ENCODE data around the gene POU5F1. TPM values are rescaled to one million over a fixed set of nuclear protein-coding genes. Genes with fewer than 3 reads are reported as not detected.

Gene POU5F1
- total and polyA plus RNA-seq, 9 of the 15 experiments (the other 6 are each of a cell fraction or from before 2014, with no cell fraction given): 0.06 to 2.0 (median 0.10) TPM; not detected in 6

GRCh38 chr6:31157513-31158139 lies 12.9 kb downstream of the POU5F1 start, which contains the start of gene CCHCR1 (continued):
- TF ChIP-seq ZBTB5 (IDR thresholded peaks at IDR 0.05) (no peak), JUN (IDR thresholded peaks at IDR 0.05; ENCODE audit: borderline replicate concordance, low read depth, low read length) (no peak), JUN (CRISPR knock-in tag; IDR thresholded peaks at IDR 0.05; ENCODE audit: borderline replicate concordance) (0 out of 2 replicates have a peak, but pooled peaks have one; percentile 24), ELF4 (CRISPR knock-in tag; IDR thresholded peaks at IDR 0.05) (peak; percentile 69; the same call in 1 of the 2 replicates), ZNF134 (CRISPR knock-in tag; conservative IDR thresholded peaks at IDR 0.05) (no peak), TSC22D4 (tag; IDR thresholded peaks at IDR 0.05) (no peak), MCM5 (IDR thresholded peaks at IDR 0.05; ENCODE audit: low read depth) (no peak), RNF219 (CRISPR knock-in tag; IDR thresholded peaks at IDR 0.05) (no peak), HBP1 (CRISPR knock-in tag; IDR thresholded peaks at IDR 0.05) (peak; percentile 77; the same call in 1 of the 2 replicates), HLTF (IDR thresholded peaks at IDR 0.05) (peak; percentile 69; the same call in 1 of the 2 replicates), SP2 (IDR thresholded peaks at IDR 0.05; ENCODE audit: extremely low read depth, low read depth, low read length, poor library complexity, severe bottlenecking) (no peak), CBFA2T3 (IDR thresholded peaks at IDR 0.05) (no peak)
- TF ChIP-seq, protein P1, sequence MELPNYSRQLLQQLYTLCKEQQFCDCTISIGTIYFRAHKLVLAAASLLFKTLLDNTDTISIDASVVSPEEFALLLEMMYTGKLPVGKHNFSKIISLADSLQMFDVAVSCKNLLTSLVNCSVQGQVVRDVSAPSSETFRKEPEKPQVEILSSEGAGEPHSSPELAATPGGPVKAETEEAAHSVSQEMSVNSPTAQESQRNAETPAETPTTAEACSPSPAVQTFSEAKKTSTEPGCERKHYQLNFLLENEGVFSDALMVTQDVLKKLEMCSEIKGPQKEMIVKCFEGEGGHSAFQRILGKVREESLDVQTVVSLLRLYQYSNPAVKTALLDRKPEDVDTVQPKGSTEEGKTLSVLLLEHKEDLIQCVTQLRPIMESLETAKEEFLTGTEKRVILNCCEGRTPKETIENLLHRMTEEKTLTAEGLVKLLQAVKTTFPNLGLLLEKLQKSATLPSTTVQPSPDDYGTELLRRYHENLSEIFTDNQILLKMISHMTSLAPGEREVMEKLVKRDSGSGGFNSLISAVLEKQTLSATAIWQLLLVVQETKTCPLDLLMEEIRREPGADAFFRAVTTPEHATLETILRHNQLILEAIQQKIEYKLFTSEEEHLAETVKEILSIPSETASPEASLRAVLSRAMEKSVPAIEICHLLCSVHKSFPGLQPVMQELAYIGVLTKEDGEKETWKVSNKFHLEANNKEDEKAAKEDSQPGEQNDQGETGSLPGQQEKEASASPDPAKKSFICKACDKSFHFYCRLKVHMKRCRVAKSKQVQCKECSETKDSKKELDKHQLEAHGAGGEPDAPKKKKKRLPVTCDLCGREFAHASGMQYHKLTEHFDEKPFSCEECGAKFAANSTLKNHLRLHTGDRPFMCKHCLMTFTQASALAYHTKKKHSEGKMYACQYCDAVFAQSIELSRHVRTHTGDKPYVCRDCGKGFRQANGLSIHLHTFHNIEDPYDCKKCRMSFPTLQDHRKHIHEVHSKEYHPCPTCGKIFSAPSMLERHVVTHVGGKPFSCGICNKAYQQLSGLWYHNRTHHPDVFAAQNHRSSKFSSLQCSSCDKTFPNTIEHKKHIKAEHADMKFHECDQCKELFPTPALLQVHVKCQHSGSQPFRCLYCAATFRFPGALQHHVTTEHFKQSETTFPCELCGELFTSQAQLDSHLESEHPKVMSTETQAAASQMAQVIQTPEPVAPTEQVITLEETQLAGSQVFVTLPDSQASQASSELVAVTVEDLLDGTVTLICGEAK (IDR thresholded peaks at IDR 0.05): peak; percentile 41; the same call in 1 of the 2 replicates
- TF ChIP-seq, protein P1 (CRISPR knock-in tag; IDR thresholded peaks at IDR 0.05): no peak
